A673 (cell line): ENCODE data around the gene JAG2. TPM values are rescaled to one million over a fixed set of nuclear protein-coding genes. Genes with fewer than 3 reads are reported as not detected.

Source experiments
- BruUV-seq: library from RNA; stranded (reverse); fragments of 400-500 nt; replicated peaks from 2 replicates; lab custom pipeline; 2021; lab: Mats Ljungman, UMichigan
- CTCF ChIA-PET: fragments of 300-600 bp; sonication (Branson Sonifier 250); formaldehyde crosslinking; loops from one replicate; lab custom pipeline; 2022; ENCODE audit warnings: antibody characterized with exemption; lab: Charles Lee
- POLR2A ChIA-PET: fragments of 300-600 bp; sonication (Branson Sonifier 250); formaldehyde crosslinking; loops from one replicate; lab custom pipeline; 2022; ENCODE audit warnings: antibody characterized with exemption; ENCODE audit not compliant: low non-redundant PET; lab: Charles Lee
- DNase-seq: peaks from one replicate; pipeline ENCODE4 v3.0.0-alpha.2; 2015; ENCODE audit warnings: low spot score
- H3K27ac ChIP-seq: fragments of 200-600 bp; sonication (generic); 2 replicates; pipeline ENCODE4 v1.5.1; 2016; ENCODE audit warnings: mixed run types, low read depth, mild to moderate bottlenecking, mixed read lengths, antibody characterized with exemption, low read length; ENCODE audit not compliant: poor library complexity, severe bottlenecking
- H3K27me3 ChIP-seq: fragments of 200-600 bp; sonication (generic); replicated peaks from 2 replicates; pipeline ENCODE4 v1.6.1; 2017; ENCODE audit warnings: mixed run types, low read depth, mild to moderate bottlenecking, mixed read lengths, antibody characterized with exemption, low read length; ENCODE audit not compliant: insufficient read depth, poor library complexity
- H3K36me3 ChIP-seq: fragments of 200-600 bp; sonication (generic); 2 replicates; pipeline ENCODE4 v1.6.1; 2016; ENCODE audit warnings: mixed run types, mild to moderate bottlenecking, mixed read lengths, antibody characterized with exemption, low read length; ENCODE audit not compliant: insufficient read depth, poor library complexity, severe bottlenecking
- H3K4me1 ChIP-seq: fragments of 200-600 bp; sonication (generic); 2 replicates; pipeline ENCODE4 v1.6.1; 2017; ENCODE audit warnings: mixed run types, mild to moderate bottlenecking, mixed read lengths, antibody characterized with exemption, low read length; ENCODE audit not compliant: insufficient read depth, poor library complexity, severe bottlenecking
- H3K4me3 ChIP-seq: fragments of 200-600 bp; sonication (generic); 2 replicates; pipeline ENCODE4 v1.5.1; 2016; ENCODE audit warnings: low read depth, mixed run types, mild to moderate bottlenecking, mixed read lengths, low read length; ENCODE audit not compliant: poor library complexity, severe bottlenecking
- H3K9me3 ChIP-seq: fragments of 200-600 bp; sonication (generic); 2 replicates; pipeline ENCODE4 v1.6.1; 2016; ENCODE audit warnings: mixed run types, low read depth, mild to moderate bottlenecking, mixed read lengths, antibody characterized with exemption, low read length; ENCODE audit not compliant: poor library complexity, severe bottlenecking
- CTCF ChIP-seq: fragments of 300-800, 200-600 bp; sonication (generic); conservative IDR thresholded peaks from 2 replicates; pipeline ENCODE4 v1.5.1; 2017; ENCODE audit warnings: low read depth, mild to moderate bottlenecking, antibody characterized with exemption, low read length, moderate library complexity, mixed read lengths
- EZH2 ChIP-seq: fragments of 200-600 bp; sonication (generic); IDR thresholded peaks from 2 replicates; pipeline ENCODE4 v1.6.1; 2017; ENCODE audit warnings: borderline replicate concordance, low read depth, mild to moderate bottlenecking, mixed read lengths, antibody characterized with exemption, low read length; ENCODE audit not compliant: poor library complexity, severe bottlenecking
- intact Hi-C: fragments of 100-400 bp; cut with micrococcal nuclease; formaldehyde crosslinking; loops from one replicate; pipeline ENCODE4 v1.10.0; 2022; ENCODE audit not compliant: unreplicated experiment
- total RNA-seq: library from RNA; stranded (reverse); gene quantifications from 2 replicates; pipeline ENCODE4 v1.2.3, GENCODE V29; 2021

Gene JAG2
- total RNA-seq, 1 experiment from 2014 or later, result 14.3 TPM

GRCh38 chr14:105149146-105149781 lies 19.3 kb downstream of the JAG2 start:
- Histone ChIP-seq H3K27me3 (no peaks in the 10 kb centered on the region), H3K4me3 (no peak overlapping the region), H3K9me3 (no peaks in the 10 kb centered on the region), H3K27ac (no peak overlapping the region), H3K36me3 (no peaks in the 10 kb centered on the region), H3K4me1 (no peaks in the 10 kb centered on the region)
- CTCF ChIA-PET, result no interaction called here
- no peak for TF ChIP-seq CTCF
- no peak for TF ChIP-seq EZH2
- intact Hi-C loops, result no loop called here
- POLR2A ChIA-PET, result no interaction called here
- BruUV-seq, result no TSS peak
- no peak for DNase-seq

GRCh38 chr14:105148604-105149145 lies 19.9 kb downstream of the JAG2 start:
- intact Hi-C loops, result no loop called here
- BruUV-seq, result no TSS peak
- CTCF ChIA-PET, result no interaction called here

GRCh38 chr14:105147671-105148603 lies 20.6 kb downstream of the JAG2 start:
- Histone ChIP-seq H3K36me3 (no peaks in the 10 kb centered on the region), H3K27me3 (no peaks in the 10 kb centered on the region), H3K4me3 (no peak overlapping the region), H3K4me1 (no peaks in the 10 kb centered on the region), H3K27ac (no peak overlapping the region), H3K9me3 (no peaks in the 10 kb centered on the region)
- CTCF ChIA-PET, result no interaction called here
- POLR2A ChIA-PET, result no interaction called here
- no TSS peak for BruUV-seq
- TF ChIP-seq EZH2, result no peak
- TF ChIP-seq CTCF, result no peak
- no peak for DNase-seq
- intact Hi-C loops, result no loop called here

More at GRCh38 chr14:105148604-105149145, 19.9 kb downstream of the JAG2 start:
- Histone ChIP-seq H3K4me3 (no peak overlapping the region), H3K9me3 (no peaks in the 10 kb centered on the region), H3K27ac (no peak overlapping the region), H3K4me1 (no peaks in the 10 kb centered on the region), H3K27me3 (no peaks in the 10 kb centered on the region), H3K36me3 (no peaks in the 10 kb centered on the region)
- POLR2A ChIA-PET, result no interaction called here
- no peak for TF ChIP-seq CTCF
- no peak for DNase-seq
